Gastroesophageal sphincter (tissue), 3 donors: ENCODE data around the gene UBAC2.

Experiments
- CTCF ChIP-seq, 4 experiments: fragments of 200-600 bp in 2 of 4; fragments of 450-650 bp in 2 of 4; sonication (generic) in 1 of 4; IDR thresholded peaks; one replicate each; pipeline ENCODE4 v1.5.1; 2017 to 2019; ENCODE audit warnings: antibody characterized with exemption in 4 of 4, mild to moderate bottlenecking in 2 of 4, moderate library complexity in 2 of 4
- EP300 ChIP-seq: sonication (generic); formaldehyde crosslinking; IDR thresholded peaks from one replicate; pipeline ENCODE4 v1.6.1; 2017; ENCODE audit warnings: antibody characterized with exemption, mild to moderate bottlenecking
- POLR2A ChIP-seq, 2 donors: fragments of 450-650 bp; IDR thresholded peaks; one replicate each; pipeline ENCODE4 v1.6.1; 2017; ENCODE audit warnings: antibody characterized with exemption in 2 of 2, mild to moderate bottlenecking in 2 of 2, moderate library complexity in 1 of 2
- POLR2AphosphoS5 ChIP-seq: sonication (generic); formaldehyde crosslinking; IDR thresholded peaks from one replicate; pipeline ENCODE4 v1.6.1; 2017; ENCODE audit warnings: antibody characterized with exemption

GRCh38 chr13:99153219-99153618 is 47.4 kb upstream of the UBAC2 start:
- TF ChIP-seq CTCF (IDR thresholded peaks at IDR 0.05) (no peak), POLR2A (IDR thresholded peaks at IDR 0.05) (no peak), EP300 (no peak), POLR2AphosphoS5 (no peak)
